NCI-H146 (cell line): ENCODE data around the gene PAPSS1.

ENCODE experiments used
- DNase-seq: peaks from one replicate; lab custom pipeline; 2025; lab: John Stamatoyannopoulos, UW

The PAPSS1 gene

GRCh38 chr4:107629318-107629717 is 90.7 kb downstream of the PAPSS1 start:
- DNase-seq, result no peak

GRCh38 chr4:107625391-107625902 is 94.6 kb downstream of the PAPSS1 start:
- no peak for DNase-seq

GRCh38 chr4:107624024-107624423 is 96.0 kb downstream of the PAPSS1 start:
- no peak for DNase-seq

- no peak for DNase-seq
Measured at GRCh38 chr4:107622006-107622405, 98.0 kb downstream of the PAPSS1 start.

- no peak for DNase-seq
Measured at GRCh38 chr4:107619731-107620130, 100.3 kb downstream of the PAPSS1 start.

- no peak for DNase-seq
Measured at GRCh38 chr4:107619066-107619465, 101.0 kb downstream of the PAPSS1 start.

GRCh38 chr4:107618656-107619055 is 101.4 kb downstream of the PAPSS1 start:
- DNase-seq, result no peak

GRCh38 chr4:107616838-107617389 is 103.1 kb downstream of the PAPSS1 start:
- DNase-seq, result no peak

- no peak for DNase-seq
Measured at GRCh38 chr4:107615809-107616208, 104.2 kb downstream of the PAPSS1 start.

GRCh38 chr4:107603430-107603829 is 116.6 kb downstream of the PAPSS1 start:
- no peak for DNase-seq

- DNase-seq, result no peak
Measured at GRCh38 chr4:107600983-107601382, 119.1 kb downstream of the PAPSS1 start.

GRCh38 chr4:107600436-107600835 is 119.6 kb downstream of the PAPSS1 start:
- DNase-seq, result no peak

GRCh38 chr4:107599841-107600240 is 120.2 kb downstream of the PAPSS1 start:
- no peak for DNase-seq

- no peak for DNase-seq
Measured at GRCh38 chr4:107593230-107593629, 126.8 kb downstream of the PAPSS1 start.

- DNase-seq, result no peak
Measured at GRCh38 chr4:107592519-107592918, 127.5 kb downstream of the PAPSS1 start.

- DNase-seq, result no peak
Measured at GRCh38 chr4:107589269-107589668, 130.8 kb downstream of the PAPSS1 start.

- DNase-seq, result no peak
Measured at GRCh38 chr4:107586371-107586770, 133.7 kb downstream of the PAPSS1 start.

GRCh38 chr4:107579099-107579498 is 140.9 kb downstream of the PAPSS1 start:
- peak; percentile 61 for DNase-seq

GRCh38 chr4:107578321-107578720 is 141.7 kb downstream of the PAPSS1 start:
- no peak for DNase-seq

- no peak for DNase-seq
Measured at GRCh38 chr4:107577743-107578142, 142.3 kb downstream of the PAPSS1 start.

GRCh38 chr4:107575243-107575642 is 144.8 kb downstream of the PAPSS1 start:
- DNase-seq, result no peak

- DNase-seq, result no peak
Measured at GRCh38 chr4:107572281-107572680, 147.8 kb downstream of the PAPSS1 start.

GRCh38 chr4:107570952-107571351 is 149.1 kb downstream of the PAPSS1 start:
- no peak for DNase-seq

GRCh38 chr4:107564326-107564725 is 155.7 kb downstream of the PAPSS1 start:
- no peak for DNase-seq
